Ramos (cell line): ENCODE measurements around the gene SPATA16.
"Not testable (repeated sequence)": the region's sequence is repeated elsewhere in the genome, so short reads cannot be mapped to it uniquely, and the experiment has no call there.

Source experiments
- in situ Hi-C: fragments of 300-500 bp; cut with MboI; formaldehyde crosslinking; loops from one replicate; pipeline ENCODE4 v1.14.3; 2022; ENCODE audit warnings: low sequenced_read_pairs; ENCODE audit not compliant: unreplicated experiment

The SPATA16 gene

DNA sequence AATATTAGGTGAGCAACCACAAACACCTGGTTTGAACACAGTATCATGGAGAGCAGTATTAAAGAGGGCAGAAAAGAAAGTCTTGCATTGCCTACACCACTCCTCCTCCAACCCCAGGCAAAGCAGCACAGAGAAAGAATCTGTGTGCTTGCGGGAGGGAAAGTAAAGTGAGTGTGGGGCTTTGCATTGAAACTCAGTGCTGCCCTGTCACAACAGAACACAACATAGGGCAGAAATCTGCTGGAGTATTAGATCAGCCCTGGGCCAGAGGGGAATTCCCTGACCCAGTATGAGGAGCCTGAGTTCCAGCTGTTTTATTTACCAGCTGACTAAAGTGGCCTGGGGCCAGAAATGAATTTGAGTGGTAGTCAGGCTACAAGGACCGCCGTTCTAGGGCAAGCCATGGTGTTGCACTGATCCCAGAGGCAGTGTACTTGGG lies 75.5 kb downstream of the SPATA16 start:
- in situ Hi-C loops: no loop called here

DNA sequence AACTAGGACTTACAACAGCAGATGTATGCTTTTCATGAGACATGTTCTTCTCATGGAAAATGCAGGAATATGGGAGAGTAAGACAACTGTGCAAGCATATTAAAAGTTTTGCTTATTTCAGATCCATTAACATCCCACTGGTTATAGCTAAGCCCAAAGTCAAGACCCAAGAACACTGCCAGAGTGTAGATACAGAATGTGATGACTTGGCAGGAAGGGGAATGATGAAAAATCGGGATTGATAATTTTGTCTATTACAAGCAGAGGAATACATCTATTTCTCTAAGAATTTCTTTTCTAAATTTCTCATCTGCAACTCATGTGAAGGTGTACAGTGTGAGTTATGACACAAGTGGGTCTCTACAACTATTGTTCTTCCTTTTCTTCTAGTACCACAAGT lies 76.4 kb downstream of the SPATA16 start:
- in situ Hi-C loops: no loop called here

GRCh38 chr3:173058229-173058628 lies 82.8 kb downstream of the SPATA16 start:
- in situ Hi-C loops: no loop called here

DNA sequence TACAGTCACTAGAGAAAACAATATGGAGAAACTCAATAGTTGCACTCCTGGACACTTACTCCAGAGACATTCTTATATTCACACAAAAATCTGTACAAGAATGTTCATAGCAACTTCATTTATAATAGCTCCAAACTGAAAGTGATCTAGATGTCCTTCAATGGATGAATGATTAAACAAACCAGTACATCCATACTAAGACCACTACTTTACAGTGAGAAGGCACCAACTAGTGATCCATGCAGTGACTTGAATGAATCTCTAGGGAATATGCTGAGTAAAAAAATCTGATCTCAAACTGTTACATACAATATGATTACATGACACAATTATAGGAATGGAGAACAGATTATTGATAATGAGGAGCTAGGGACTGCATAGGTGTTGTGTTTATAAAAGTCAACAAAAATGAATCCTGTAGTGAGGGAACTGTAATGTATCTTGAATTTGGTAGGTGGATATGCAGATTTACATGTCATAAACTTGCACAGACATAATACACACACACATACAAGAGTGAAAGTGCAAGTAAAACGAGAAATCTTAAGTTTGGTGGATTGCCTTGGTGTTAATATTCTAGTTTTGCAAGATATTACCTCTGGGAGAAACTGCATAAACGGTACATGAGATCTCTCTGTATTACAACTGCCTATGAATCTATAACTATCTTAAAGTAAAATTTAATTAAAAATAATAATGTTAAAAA lies 85.7 kb downstream of the SPATA16 start:
- in situ Hi-C loops: no loop called here

GRCh38 chr3:173049360-173049759 lies 91.7 kb downstream of the SPATA16 start:
- in situ Hi-C loops: no loop called here

DNA sequence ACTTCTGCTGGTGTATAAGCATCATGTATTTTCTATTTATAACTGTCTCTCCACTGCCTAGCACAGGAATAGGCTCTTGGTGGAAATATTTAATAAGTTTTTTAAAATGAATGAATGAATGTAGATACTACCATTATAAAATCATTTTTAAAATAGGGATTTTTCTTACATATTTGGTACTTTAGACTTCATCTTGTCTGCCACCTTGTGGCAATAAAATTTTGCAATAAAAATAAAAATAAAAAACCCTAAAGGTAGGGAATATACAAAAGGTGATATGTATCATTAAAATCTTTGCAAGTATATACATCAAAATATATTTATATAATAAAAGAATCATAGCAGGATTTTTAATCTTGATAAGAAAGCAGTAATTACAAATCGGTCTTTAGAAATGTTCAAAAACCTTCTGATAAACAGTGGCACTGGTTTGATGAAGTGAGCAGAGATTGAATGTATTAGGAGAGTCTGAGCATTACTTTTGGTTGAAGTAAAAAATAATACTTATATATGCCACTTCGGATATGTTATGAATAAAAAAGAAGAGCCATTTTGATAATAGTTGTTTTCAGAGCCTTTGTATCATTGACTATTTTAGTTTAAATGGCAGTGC lies 95.2 kb downstream of the SPATA16 start:
- in situ Hi-C loops: no loop called here

- in situ Hi-C loops: no loop called here
These were observed 96.0 kb downstream of the SPATA16 start for GRCh38 chr3:173044998-173045397.

- in situ Hi-C loops: no loop called here
These were observed 97.3 kb downstream of the SPATA16 start for GRCh38 chr3:173043757-173044156.

DNA sequence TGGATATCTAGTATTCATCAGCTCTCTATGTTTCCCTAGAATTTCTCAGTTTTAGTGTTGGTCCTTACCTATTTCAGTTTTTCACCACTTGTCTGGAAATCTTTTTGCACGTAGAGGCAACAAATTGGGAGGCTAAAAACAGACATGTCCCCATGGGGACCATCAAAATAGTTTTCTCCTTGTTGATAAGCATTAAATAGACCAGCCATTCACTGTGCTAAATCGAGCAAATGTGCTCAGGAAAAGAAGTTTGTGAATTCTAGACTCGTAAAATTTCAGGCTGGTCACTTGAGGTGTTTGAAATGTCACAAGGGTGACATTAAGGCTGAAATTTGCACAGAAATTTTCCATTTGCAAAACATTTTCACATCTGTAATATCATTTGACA lies 102.6 kb downstream of the SPATA16 start:
- in situ Hi-C loops: no loop called here

DNA sequence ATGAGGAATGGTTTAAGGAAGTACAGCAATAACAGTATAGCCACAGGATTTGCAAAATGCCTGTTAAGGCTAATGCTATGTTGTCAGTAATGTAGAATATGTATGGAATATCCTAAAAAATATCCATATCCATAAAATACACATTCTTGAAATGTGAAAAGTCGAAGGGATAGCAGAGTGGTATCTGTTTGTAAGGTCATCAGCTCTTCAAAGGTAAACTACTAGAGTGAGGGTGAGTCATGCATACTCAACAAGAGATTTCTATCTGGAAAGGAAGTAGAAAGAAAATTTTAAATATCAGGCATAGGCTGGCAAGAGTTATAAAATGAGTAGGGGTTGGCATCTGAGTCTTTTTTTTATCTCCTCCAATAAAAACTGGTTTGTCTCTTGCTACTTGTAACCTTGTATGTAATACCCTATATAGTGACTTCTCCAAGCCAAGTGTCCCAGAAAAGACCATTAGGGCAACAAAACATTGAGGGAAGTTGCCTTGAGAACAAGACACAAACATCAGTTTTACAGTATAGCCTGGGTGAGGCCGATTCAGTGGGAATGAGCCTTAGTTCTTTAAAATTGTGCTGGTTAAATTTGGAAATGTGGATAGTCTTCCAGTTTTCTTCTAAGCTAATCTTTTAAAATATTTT lies 103.1 kb downstream of the SPATA16 start:
- in situ Hi-C loops: no loop called here

DNA sequence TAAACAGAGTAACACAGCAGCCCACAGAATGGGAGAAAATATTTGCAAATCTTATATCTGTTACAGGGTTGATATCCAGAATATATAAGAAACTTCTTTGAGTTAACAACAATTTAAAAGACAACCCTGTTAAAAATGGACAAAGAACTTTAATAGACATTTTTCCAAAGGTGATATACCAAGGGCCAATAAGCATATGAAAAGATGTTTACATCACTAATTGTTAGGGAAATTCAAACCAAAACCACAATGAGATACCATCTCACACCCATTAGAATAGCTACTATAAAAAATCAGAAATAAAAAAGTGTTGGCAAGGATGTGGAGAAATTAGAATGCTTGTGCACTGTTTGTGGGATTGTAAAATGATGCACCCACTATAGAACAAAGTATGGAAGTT lies 110.8 kb downstream of the SPATA16 start:
- in situ Hi-C loops: no loop called here

DNA sequence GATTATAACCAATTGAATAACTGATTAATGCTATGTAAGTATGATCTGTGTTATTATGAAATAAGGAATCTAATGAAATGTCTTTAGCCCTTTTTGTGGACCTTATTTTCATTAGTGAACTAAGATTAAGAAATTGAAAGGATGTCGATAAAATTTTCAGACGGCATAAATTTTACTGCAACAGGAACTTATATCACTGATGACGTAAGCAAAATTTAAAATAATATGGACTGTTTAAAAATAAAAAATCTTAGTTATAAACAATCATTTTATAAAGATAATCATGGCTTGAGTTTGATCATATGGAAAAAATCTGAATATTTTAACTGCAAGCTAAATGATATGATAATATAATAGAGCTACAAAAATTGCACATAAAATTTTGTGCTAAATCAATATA lies 112.7 kb downstream of the SPATA16 start:
- in situ Hi-C loops: no loop called here

- in situ Hi-C loops: no loop called here
These were observed 113.6 kb downstream of the SPATA16 start for GRCh38 chr3:173027429-173027828.

GRCh38 chr3:173025941-173026340 lies 115.1 kb downstream of the SPATA16 start:
- in situ Hi-C loops: no loop called here

GRCh38 chr3:173021547-173022185 lies 119.4 kb downstream of the SPATA16 start:
- in situ Hi-C loops: no loop called here

GRCh38 chr3:173020128-173020527 lies 120.9 kb downstream of the SPATA16 start:
- in situ Hi-C loops: not testable (repeated sequence)

DNA sequence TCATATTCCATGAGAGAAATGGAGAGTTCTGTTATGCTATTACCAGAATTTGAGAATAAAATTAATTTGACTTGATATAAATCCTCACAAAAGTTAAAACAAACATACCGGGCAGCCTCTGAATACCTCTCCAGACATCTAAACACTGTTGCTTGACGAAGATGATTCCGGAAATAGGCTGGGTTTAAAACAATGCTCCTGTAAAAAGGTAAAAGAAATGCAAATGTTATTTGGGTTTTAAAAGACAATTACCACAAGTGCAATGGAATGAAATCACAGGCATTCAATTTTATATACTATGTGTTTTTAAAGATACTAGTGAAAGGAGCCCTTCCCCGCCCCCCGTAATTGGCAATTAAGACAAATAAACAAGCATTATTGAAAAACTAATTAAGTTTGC lies 121.7 kb downstream of the SPATA16 start:
- in situ Hi-C loops: no loop called here

DNA sequence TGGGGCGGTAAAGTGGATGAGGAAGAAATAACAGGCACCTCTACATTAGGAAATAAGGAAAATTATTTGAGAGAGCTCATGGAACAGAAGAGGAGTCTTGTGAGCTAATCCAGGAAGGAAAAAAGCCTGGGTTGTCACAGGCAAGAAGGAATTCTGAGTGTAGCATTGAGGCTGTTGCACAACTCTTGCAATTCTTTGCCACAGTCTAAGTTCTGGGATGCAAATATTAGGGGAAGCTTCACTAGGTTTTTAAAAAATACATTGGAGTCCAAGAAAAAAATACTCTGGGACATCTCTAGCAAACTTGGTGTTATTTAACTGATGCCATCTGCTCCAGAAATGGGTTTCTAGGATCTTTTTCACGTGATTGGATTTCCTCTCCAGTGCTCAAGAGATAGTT lies 122.3 kb downstream of the SPATA16 start:
- in situ Hi-C loops: no loop called here

DNA sequence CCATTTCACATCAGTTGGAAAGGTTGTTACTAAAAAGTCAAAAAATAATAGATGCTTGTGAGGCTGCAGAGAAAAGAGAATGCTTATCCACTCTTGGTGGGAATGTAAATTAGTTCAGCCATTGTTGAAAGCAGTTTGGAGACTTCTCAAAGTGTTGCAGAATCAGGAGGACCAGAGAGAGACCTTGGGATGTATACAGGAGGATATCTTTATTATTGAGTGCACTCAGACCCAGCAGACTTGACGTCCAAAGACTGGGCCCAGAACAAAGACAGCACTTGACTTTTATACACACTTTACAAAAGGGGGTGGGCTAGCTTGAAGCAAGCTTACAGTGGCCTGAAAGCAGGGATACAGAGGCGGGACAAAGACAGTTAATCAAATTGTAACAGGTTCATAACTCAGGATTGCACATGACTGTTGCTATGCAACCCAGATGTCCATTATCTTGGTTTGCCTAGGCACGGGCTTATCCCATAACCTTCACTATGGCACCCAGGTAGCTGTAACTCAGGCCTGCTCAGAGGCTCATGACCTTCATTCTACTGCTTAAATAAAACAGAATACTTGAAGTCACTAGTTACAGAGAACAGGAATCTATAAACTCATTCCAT lies 127.7 kb downstream of the SPATA16 start:
- in situ Hi-C loops: no loop called here

DNA sequence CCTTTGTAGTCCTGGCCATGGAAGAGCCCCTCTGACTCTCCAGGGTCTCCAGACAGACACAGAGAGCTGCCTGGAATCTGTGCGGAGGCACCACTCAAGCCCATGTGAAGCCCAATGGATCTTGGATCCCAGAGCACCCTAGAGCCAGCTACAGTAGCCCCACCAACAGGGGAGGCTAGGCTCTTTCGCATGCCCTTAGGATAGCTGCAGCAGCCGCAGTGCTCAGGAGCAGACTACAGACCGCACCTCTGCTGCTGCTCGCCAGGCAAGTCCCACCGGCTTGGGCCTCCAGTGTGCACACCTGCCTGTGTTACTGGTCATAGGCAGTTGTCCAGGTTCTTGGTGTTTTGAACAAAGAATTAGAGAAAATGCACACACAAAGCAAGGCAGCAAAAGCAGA lies 131.6 kb downstream of the SPATA16 start:
- in situ Hi-C loops: no loop called here

- in situ Hi-C loops: no loop called here
These were observed 132.1 kb downstream of the SPATA16 start for GRCh38 chr3:173008978-173009377.
